Measurements from ENCODE around the gene CX3CL1.

The CX3CL1 gene

GRCh38 chr16:57432505-57432904 is 60.2 kb downstream of the CX3CL1 start:
- Histone ChIP-seq H3K4me3 (ENCODE audit: low read depth in 1 of 2, low read length in 2 of 2) (no peak overlapping the region), H3K36me3 (ENCODE audit: insufficient read depth, low read length) (peaks cover 72% of the 10 kb centered on the region), H3K27ac (ENCODE audit: low read depth, low read length) (no peak overlapping the region), H3K27me3 (ENCODE audit: control insufficient read depth in 1 of 2, insufficient read depth in 2 of 2, low read length in 2 of 2) (no peaks in the 10 kb centered on the region), H3K4me1 (ENCODE audit: insufficient read depth, low read length) (no peaks in the 10 kb centered on the region), H3K9ac (ENCODE audit: low read length) (no peak overlapping the region), H3K9me3 (ENCODE audit: low read length) (no peaks in the 10 kb centered on the region)

- H3K36me3 ChIP-seq (ENCODE audit: insufficient read depth, low read length): peaks cover 70% of the 10 kb centered on the region
- no peak overlapping the region for H3K4me3 ChIP-seq (ENCODE audit: low read depth in 1 of 2, low read length in 2 of 2)
- H3K27me3 ChIP-seq (ENCODE audit: control insufficient read depth in 1 of 2, insufficient read depth in 2 of 2, low read length in 2 of 2): no peaks in the 10 kb centered on the region
- H3K4me1 ChIP-seq (ENCODE audit: insufficient read depth, low read length): no peaks in the 10 kb centered on the region
- no peaks in the 10 kb centered on the region for H3K9me3 ChIP-seq (ENCODE audit: low read length)
- H3K27ac ChIP-seq (ENCODE audit: low read depth, low read length): no peak overlapping the region
- no peak overlapping the region for H3K9ac ChIP-seq (ENCODE audit: low read length)
Observed at GRCh38 chr16:57432989-57433388, 60.7 kb downstream of the CX3CL1 start.

GRCh38 chr16:57434003-57434402 is 61.7 kb downstream of the CX3CL1 start:
- H3K36me3 ChIP-seq (ENCODE audit: insufficient read depth, low read length): peaks cover 70% of the 10 kb centered on the region
- H3K4me3 ChIP-seq (ENCODE audit: low read depth in 1 of 2, low read length in 2 of 2): no peak overlapping the region
- H3K27ac ChIP-seq (ENCODE audit: low read depth, low read length): no peak overlapping the region
- no peak overlapping the region for H3K9ac ChIP-seq (ENCODE audit: low read length)
- no peaks in the 10 kb centered on the region for H3K9me3 ChIP-seq (ENCODE audit: low read length)
- no peaks in the 10 kb centered on the region for H3K27me3 ChIP-seq (ENCODE audit: control insufficient read depth in 1 of 2, insufficient read depth in 2 of 2, low read length in 2 of 2)
- no peaks in the 10 kb centered on the region for H3K4me1 ChIP-seq (ENCODE audit: insufficient read depth, low read length)
